Breast epithelium (tissue), 3 donors: ENCODE data around the gene PAOX.

Experiments used
- POLR2A ChIP-seq: fragments of 450-650 bp; IDR thresholded peaks from one replicate; pipeline ENCODE4 v1.6.1; 2016; ENCODE audit warnings: antibody characterized with exemption, mild to moderate bottlenecking, moderate library complexity
- POLR2AphosphoS5 ChIP-seq, 3 donors: sonication (generic); formaldehyde crosslinking; IDR thresholded peaks; one replicate each; pipeline ENCODE4 v1.6.1; 2017; ENCODE audit warnings: antibody characterized with exemption in 3 of 3
- TF ChIP-seq, protein P1 (sequence below), 3 donors: fragments of 450-650 bp; IDR thresholded peaks; one replicate each; pipeline ENCODE4 v1.5.1; 2016 to 2017; ENCODE audit warnings: antibody characterized with exemption in 3 of 3, mild to moderate bottlenecking in 3 of 3, moderate library complexity in 3 of 3

GRCh38 chr10:133373174-133374090 lies 5.6 kb upstream of the PAOX start, which contains the start of gene ECHS1:
- TF ChIP-seq POLR2A (peak; percentile 35), POLR2AphosphoS5 (IDR thresholded peaks at IDR 0.05) (no peak)
- TF ChIP-seq, protein P1, sequence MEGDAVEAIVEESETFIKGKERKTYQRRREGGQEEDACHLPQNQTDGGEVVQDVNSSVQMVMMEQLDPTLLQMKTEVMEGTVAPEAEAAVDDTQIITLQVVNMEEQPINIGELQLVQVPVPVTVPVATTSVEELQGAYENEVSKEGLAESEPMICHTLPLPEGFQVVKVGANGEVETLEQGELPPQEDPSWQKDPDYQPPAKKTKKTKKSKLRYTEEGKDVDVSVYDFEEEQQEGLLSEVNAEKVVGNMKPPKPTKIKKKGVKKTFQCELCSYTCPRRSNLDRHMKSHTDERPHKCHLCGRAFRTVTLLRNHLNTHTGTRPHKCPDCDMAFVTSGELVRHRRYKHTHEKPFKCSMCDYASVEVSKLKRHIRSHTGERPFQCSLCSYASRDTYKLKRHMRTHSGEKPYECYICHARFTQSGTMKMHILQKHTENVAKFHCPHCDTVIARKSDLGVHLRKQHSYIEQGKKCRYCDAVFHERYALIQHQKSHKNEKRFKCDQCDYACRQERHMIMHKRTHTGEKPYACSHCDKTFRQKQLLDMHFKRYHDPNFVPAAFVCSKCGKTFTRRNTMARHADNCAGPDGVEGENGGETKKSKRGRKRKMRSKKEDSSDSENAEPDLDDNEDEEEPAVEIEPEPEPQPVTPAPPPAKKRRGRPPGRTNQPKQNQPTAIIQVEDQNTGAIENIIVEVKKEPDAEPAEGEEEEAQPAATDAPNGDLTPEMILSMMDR (IDR thresholded peaks at IDR 0.05), result no peak
